Testis (tissue), 2 donors: ENCODE results near the gene PIEZO2.

ENCODE experiments used
- POLR2A ChIP-seq: fragments of 450-650 bp; IDR thresholded peaks from one replicate; pipeline ENCODE4 v1.6.1; 2017; ENCODE audit warnings: antibody characterized with exemption, mild to moderate bottlenecking, moderate library complexity
- TF ChIP-seq, protein P1 (sequence below), 3 experiments: fragments of 450-650 bp in 2 of 3; fragments of 200-600 bp in 1 of 3; sonication (generic) in 1 of 3; IDR thresholded peaks; one replicate each; pipeline ENCODE4 v1.5.1; 2016 to 2019; ENCODE audit warnings: antibody characterized with exemption in 3 of 3, mild to moderate bottlenecking in 2 of 3, moderate library complexity in 1 of 3

DNA sequence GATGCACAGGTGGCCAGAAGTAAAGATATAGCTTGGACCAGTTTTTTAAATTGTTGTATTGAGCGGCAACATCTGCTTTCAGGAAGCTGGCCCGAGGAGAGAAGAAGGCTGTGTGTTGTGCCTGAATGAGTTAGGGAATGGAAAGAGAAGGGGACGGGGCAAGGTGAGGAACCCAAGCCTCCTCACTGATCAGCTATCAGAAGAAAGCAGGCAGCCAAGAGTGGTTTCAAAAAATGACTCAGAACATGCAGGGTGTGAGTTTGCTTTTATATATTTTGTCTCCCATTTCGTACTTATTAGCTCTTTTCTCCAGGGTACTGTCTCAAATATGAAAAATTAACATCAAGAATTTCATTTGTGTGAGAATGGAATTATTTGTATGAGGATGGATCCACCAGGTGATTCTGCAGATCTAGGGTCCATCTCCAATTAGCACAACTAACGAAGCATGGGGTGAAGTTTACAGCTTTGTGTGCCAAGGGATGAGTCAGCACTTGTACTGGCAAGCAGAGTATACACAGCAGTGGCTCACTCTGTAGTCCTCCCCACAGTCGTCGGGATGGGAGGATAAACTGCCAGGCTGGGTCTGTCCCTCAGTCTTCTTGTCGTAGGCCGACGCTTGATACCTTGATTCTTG, 175.7 kb downstream of the PIEZO2 start:
- TF ChIP-seq POLR2A: no peak
- TF ChIP-seq, protein P1, sequence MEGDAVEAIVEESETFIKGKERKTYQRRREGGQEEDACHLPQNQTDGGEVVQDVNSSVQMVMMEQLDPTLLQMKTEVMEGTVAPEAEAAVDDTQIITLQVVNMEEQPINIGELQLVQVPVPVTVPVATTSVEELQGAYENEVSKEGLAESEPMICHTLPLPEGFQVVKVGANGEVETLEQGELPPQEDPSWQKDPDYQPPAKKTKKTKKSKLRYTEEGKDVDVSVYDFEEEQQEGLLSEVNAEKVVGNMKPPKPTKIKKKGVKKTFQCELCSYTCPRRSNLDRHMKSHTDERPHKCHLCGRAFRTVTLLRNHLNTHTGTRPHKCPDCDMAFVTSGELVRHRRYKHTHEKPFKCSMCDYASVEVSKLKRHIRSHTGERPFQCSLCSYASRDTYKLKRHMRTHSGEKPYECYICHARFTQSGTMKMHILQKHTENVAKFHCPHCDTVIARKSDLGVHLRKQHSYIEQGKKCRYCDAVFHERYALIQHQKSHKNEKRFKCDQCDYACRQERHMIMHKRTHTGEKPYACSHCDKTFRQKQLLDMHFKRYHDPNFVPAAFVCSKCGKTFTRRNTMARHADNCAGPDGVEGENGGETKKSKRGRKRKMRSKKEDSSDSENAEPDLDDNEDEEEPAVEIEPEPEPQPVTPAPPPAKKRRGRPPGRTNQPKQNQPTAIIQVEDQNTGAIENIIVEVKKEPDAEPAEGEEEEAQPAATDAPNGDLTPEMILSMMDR (IDR thresholded peaks at IDR 0.05): no peak
